Panc1 (cell line): ENCODE data around the gene CCDC192.

Experiments used
- CTCF ChIP-seq: fragments of 450-650 bp; IDR thresholded peaks from 2 replicates; pipeline ENCODE4 v1.5.1; 2017; ENCODE audit warnings: mild to moderate bottlenecking
- POLR2AphosphoS5 ChIP-seq: IDR thresholded peaks from 2 replicates; pipeline ENCODE4 v1.6.1; 2012; ENCODE audit warnings: mild to moderate bottlenecking, low read depth, low read length, moderate library complexity
- REST ChIP-seq, 2 experiments: IDR thresholded peaks; 2 replicates each; pipeline ENCODE4 v1.6.1; 2011 to 2012; ENCODE audit warnings: low read depth in 2 of 2, control low read depth in 1 of 2, low read length in 1 of 2, mild to moderate bottlenecking in 1 of 2, moderate library complexity in 1 of 2; ENCODE audit not compliant: insufficient read depth in 1 of 2
- SIN3A ChIP-seq: IDR thresholded peaks from 2 replicates; pipeline ENCODE4 v1.6.1; 2012; ENCODE audit warnings: low read depth, mild to moderate bottlenecking, low read length, moderate library complexity, borderline replicate concordance; ENCODE audit not compliant: insufficient read depth
- TCF7L2 ChIP-seq: IDR thresholded peaks from 2 replicates; pipeline ENCODE4 v1.6.1; 2011; ENCODE audit warnings: mild to moderate bottlenecking, low read depth, low read length, inconsistent platforms

DNA sequence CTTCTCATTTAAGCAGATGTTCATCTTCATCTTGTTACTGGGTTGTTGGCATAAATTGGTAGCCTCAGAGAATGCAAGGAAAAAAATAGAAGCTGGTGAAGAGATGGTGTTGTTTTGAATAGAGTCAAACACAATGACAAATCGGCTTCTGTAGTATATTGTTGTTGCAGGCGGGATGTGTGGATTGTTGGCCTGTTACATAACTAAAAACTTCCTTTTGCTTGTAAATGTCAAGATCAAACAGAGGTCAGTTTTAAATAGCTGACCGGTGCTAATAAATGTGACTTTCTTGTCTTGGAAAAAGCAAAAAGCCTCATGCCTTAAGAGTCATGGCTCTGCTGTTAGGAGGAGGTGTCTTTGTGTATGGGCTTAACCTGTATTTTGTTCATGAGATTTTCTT is 59.2 kb downstream of the CCDC192 start:
- TF ChIP-seq CTCF (no peak), POLR2AphosphoS5 (no peak), REST (IDR thresholded peaks at IDR 0.05; ENCODE audit: insufficient read depth in 1 of 2, low read depth in 2 of 2, low read length in 1 of 2) (no peak), SIN3A (no peak), TCF7L2 (no peak)
